GM04504 (cell line): Measurements from ENCODE around the gene SETBP1.

Source experiments
- DNase-seq: peaks from one replicate; pipeline ENCODE4 v3.0.0-alpha.2; 2012; ENCODE audit warnings: low read depth

The SETBP1 gene

GRCh38 chr18:44680273-44681075, at the start of gene SETBP1:
TSS of gene SETBP1 (plus strand) at chr18:44680888. CDS start at chr18:44701347, 20,459 bp downstream.
- no peak for DNase-seq

GRCh38 chr18:44632469-44633145, 48.1 kb upstream of the SETBP1 start:
- no peak for DNase-seq

- DNase-seq: no peak
These were observed 45.1 kb upstream of the SETBP1 start for GRCh38 chr18:44635546-44635945.

GRCh38 chr18:44636241-44636640, 44.4 kb upstream of the SETBP1 start:
- DNase-seq: no peak

GRCh38 chr18:44637210-44638033, 43.3 kb upstream of the SETBP1 start:
- DNase-seq: no peak

GRCh38 chr18:44638034-44638540, 42.6 kb upstream of the SETBP1 start:
- DNase-seq: no peak

- no peak for DNase-seq
These were observed 41.9 kb upstream of the SETBP1 start for GRCh38 chr18:44638811-44639210.

- no peak for DNase-seq
These were observed 37.7 kb upstream of the SETBP1 start for GRCh38 chr18:44643004-44643403.

- no peak for DNase-seq
These were observed 29.2 kb upstream of the SETBP1 start for GRCh38 chr18:44651478-44651877.

- no peak for DNase-seq
These were observed 28.6 kb upstream of the SETBP1 start for GRCh38 chr18:44651918-44652572.

GRCh38 chr18:44652722-44653121, 28.0 kb upstream of the SETBP1 start:
- no peak for DNase-seq

GRCh38 chr18:44654573-44654972, 26.1 kb upstream of the SETBP1 start:
- peak; percentile 48 for DNase-seq

GRCh38 chr18:44655435-44655834, 25.3 kb upstream of the SETBP1 start:
- DNase-seq: no peak

- DNase-seq: no peak
These were observed 20.9 kb upstream of the SETBP1 start for GRCh38 chr18:44659771-44660170.

- no peak for DNase-seq
These were observed 12.3 kb upstream of the SETBP1 start for GRCh38 chr18:44668270-44668975.

GRCh38 chr18:44671914-44672313, 8.8 kb upstream of the SETBP1 start:
- DNase-seq: no peak

GRCh38 chr18:44672506-44672905, 8.2 kb upstream of the SETBP1 start:
- DNase-seq: no peak

GRCh38 chr18:44673256-44673880, 7.3 kb upstream of the SETBP1 start:
- DNase-seq: no peak

- no peak for DNase-seq
These were observed 2.8 kb upstream of the SETBP1 start for GRCh38 chr18:44677933-44678332.

GRCh38 chr18:44678725-44679055, 2.0 kb upstream of the SETBP1 start:
- DNase-seq: no peak
